NB4 (cell line): ENCODE results near the gene SLC6A16.

Experiments
- CTCF ChIP-seq: IDR thresholded peaks from one replicate; pipeline ENCODE4 v1.5.1; 2012; ENCODE audit warnings: low read depth, low read length
- MAX ChIP-seq: IDR thresholded peaks from 2 replicates; pipeline ENCODE4 v1.6.1; 2011; ENCODE audit warnings: low read depth, low read length

GRCh38 chr19:49361438-49362047 is 36.6 kb upstream of the SLC6A16 start:
- TF ChIP-seq CTCF (no peak), MAX (no peak)
